ENCODE data around the gene TTC16.

TTC16 gene

DNA sequence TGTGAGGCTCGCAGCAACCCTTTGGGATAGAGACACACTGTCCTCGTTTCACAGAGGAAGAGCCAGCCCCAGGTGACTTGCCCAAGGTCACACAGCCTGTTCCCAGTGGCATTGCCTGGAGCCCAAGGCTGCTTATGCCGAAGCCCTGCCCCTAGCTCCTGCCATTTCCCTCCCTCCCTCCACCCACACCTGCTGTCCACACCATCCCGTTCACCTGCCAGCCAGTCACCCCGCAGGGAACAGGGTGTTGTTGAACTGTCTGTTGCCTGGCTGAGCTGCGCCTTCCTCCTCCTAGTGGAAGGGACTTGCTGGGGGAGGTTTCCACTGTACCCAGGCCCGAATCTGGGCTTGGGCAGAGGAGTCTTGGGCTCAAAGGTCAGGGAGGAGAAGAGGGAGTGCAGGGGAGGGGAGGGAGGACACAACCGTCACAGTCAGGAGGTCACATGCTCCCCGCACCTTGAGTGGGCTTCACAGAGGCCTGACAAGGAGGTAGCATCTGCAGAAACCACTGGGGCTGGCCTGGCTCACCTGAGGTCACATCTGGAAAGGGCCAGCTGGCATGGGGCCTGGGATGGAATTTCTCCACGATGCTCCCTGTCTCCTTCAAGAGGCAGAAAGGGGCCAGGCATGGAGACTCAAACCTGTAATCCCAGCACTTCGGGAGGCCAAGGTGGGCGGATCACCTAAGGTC is 6.3 kb downstream of the TTC16 start:
- no peak for DNase-seq (ENCODE audit: low read depth)

DNA sequence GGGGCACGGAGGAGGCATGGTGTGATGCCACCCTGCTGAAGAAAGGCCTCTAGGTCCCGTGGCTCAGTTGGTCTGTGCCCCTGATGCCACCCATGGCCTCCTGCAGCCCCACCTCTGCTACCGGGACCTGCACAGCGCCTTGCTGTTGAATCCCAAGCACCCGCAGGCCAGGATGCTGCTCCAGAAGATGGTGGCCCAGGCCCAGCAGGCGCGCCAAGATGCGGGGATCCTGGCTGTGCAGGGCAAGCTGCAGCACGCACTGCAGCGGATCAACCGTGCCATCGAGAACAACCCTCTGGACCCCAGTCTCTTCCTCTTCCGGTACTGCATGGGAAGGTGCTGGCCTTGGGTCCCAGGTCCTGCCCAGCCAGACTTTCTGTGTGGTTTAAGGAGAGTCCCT is 7.1 kb downstream of the TTC16 start:
- DNase-seq (ENCODE audit: low read depth): no peak

DNA sequence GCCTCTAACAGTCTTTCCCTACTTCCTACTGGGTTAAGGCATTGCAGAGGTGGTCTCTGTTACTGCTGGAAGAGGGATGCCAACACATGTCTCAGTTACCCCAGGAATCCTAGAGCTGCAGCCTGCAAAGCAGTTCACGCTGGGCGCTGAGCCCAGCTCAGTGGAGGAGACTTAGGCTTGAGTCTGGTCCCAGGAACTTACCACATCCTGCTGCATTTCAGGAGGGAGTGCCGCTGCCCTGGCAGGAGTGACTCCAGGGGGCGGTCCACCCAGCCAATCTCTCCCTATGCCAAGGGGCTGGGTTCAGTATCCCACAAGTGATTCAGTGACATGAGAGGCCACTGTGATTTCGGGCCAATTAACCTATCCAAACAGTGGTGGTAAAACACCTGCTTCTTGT is 7.6 kb downstream of the TTC16 start:
- DNase-seq (ENCODE audit: low read depth): peak; percentile 62

DNA sequence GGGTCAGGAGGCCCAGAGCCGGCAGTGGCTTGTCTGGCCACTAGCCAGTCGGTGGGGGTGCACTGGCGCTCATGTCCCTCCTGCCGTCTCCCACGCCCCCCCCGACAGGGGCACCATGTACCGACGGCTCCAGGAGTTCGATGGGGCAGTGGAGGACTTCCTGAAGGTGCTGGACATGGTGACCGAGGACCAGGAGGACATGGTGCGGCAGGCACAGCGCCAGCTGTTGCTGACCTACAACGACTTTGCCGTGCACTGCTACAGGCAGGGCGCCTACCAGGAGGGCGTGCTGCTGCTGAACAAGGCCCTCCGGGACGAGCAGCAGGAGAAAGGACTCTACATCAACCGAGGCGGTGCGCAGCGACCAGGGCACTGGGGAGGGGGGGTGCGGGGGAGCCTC is 8.1 kb downstream of the TTC16 start:
- no peak for DNase-seq (ENCODE audit: low read depth)

DNA sequence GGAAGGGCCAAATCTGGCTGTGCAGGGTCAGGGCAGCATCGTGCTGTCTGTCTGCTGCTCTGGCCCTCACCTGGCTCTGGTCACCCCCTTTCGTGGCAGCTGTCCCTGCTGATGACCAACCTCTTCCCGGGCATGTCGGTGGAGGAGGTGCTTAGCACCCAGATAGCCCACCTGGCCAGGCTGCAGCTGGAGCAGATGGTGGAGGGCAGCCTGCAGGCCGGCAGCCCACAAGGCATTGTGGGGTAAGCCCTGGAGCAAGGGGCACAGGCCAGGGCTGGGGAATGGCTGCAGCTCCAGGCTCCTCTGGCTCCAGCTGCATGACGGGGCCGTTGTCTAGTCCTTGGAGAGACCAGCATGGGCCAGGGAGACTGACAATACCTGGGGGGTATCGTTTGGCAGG is 11.0 kb downstream of the TTC16 start:
- DNase-seq (ENCODE audit: low read depth): no peak

DNA sequence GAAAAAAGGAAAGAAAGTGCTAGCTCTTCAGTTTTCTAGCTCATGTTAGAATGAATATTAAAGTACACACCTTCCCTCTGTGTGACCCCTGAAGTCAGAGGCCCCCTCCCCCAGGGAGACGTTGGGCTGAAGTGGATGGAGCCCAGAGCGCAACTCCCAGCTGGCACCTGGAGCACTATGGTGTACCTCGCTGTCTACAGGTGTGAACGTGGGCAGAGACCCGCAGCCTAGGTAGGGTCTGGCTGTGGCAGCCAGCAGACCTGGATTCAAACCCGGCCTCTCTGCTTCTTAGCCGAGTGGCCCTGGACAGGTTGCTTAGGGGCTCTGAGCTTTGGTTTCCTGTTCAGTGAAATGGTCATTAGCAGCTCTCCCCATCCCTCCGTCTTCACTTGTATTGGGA is 12.9 kb downstream of the TTC16 start:
- no peak for DNase-seq (ENCODE audit: low read depth)

DNA sequence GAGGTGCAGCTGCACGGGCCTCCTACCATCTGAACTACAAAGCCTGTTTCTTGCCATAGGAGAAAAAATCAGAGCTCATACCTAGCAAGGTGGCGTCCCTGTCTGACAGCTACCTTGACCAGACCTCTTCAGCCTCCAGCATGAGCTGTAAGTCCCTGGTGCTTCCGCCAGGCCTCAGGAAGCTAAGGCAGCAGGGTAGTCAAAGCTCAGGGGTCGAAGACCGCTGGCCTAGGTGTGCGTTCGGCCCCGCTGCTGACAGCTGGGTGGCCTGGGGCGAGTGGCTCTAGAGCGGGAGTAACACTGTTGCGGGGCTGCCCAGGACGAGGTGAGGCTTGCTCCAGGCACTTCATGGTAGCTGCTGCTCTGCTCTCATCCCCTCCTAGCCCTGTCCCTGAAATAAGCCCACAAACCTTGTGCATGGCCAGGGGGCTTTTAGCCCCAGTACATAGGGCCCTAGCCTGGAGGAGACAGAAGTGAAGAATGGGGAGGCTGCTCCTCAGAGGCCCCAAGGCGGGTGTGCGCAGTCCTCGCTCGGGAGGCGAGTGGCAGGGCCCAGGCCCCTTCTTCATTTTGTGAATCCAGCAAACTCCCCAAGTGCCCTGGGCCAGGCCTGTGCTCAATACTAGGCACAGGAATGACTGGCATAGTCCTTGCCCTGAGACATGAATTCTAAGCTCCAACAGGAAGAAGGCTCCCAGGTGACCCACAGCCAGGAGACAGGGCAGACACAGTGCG is 13.8 kb downstream of the TTC16 start:
- no peak for DNase-seq (ENCODE audit: low read depth)

DNA sequence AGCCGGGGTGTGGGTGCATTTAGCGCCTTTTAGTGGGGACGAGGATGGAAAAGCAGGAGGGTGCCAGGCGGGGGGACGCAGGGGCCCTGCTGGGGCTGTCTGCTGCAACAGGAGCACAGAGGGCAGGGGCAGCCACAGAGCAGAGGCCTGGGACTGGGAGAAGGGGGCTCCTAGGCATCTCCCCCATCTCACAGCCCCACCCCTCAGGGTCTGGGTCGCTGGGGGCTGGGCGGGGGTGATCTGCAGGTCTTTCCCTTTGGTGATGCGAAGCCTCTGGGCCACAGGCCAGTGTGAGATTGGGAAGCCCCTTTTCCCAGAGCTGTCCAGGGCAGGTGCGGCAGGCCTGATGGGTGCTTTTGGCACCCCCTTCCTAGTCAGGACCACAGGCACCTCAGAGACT is 14.4 kb downstream of the TTC16 start:
- DNase-seq (ENCODE audit: low read depth): no peak

DNA sequence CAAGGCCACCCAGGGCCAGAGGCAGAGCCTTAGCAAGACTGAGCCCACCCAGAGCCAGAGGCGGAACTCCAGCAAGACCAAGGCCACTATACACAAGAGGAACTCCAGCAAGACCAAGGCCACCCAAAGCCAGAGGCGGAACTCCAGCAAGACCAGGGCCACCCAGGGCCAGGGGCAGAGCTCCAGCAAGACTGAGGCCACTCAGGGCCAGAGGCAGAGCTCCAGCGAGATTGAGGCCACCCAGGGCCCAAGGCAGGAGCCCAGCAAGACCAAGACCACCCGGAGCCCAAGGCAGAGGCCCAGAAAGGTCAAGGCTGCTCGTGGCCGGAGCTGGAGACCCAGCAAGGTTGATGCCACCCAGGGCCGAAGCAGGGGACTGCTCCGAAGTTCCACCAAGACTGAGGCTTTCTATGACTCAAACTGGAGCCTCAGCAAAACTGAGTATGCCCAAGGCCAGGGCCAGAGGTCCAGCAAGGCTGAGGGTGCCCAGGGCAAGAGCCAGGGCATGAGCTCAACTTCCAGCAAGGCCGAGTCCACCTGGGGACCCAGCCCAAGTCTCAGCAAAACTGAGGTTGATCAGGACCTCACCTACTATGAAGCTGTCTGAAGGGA is 15.0 kb downstream of the TTC16 start:
- DNase-seq (ENCODE audit: low read depth): no peak

DNA sequence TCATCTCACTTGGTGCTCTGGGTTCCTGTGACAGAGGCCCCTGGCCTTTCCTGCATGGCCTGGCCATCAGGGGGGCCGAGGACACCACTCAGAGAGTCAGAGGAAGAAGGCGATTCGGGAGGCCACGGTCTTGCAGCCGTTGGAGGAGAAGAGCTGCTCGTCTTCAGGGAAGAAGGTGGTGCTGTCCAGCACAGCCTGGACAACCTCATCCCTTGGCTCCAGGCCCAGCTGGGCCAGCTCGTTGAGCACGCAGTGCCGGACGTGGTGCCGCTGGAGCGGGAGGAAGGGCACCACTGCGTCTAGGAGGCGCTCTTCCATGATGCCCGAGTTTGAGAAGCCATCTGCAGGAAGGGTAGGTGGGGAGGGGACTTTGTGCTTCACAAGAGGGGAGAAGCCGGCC is 16.1 kb downstream of the TTC16 start:
- no peak for DNase-seq (ENCODE audit: low read depth)

DNA sequence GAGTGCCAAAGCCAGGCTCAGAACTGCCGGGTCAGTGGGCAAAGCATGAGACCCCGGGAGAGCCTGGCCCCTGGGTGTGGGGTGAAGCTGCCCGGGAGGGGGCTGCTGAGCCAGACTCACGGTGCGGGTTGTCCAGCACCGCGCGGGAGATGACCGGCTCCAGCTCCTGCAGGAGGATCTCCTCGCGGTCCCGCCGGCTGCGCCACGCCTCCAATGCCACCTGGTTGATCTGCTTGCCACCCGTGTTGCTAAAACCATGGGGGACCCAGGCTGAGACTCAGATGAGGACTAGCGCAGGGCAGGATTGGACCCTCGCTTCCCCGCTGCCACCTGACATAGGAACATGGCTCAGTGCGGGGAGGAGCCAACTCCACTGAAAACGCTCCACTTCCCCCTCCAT is 16.6 kb downstream of the TTC16 start:
- DNase-seq (ENCODE audit: low read depth): no peak

DNA sequence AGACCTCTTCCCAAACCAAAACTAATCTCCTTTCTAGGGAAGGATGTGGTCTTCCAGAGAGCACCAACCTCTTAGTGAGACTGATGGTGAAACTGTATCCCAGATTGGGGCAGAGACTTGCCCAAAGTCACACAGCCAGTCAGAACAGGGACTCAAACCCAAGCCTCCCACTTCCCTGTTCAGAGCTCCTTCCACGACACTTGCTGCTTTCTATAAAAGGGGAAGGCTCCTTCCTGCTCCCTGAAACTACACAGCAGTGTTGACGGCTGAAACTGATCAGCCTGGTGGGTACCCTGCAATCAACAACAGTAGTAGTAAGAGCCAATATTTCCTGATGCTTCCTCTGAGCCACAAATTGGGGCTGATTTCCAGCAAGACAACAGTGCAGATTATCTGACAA is 17.7 kb downstream of the TTC16 start:
- DNase-seq (ENCODE audit: low read depth): no peak

DNA sequence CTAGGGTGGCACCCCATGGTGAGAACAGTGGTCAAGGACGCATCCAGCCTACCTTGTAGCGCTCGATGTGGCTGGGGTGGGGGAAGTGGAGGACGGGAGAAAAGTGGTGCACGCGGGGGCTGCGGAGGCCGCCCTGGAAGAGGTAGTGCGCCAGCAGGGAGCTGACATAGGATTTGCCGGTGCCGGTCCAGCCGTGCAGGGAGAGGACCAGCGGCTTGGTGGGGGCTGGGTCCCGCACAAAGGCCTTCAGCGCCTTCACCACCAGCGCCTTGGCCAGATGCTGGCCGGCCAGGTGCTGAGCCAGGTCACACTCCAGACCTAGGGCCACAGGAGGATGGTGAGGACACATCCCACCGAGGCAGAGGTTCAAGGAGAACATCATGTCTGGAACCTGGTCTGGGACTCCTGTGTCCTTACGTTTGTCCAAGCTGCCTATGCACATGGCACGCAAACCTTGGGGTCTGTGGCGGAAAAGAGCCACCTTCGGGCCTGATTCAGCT is 18.4 kb downstream of the TTC16 start:
- no peak for DNase-seq (ENCODE audit: low read depth)

DNA sequence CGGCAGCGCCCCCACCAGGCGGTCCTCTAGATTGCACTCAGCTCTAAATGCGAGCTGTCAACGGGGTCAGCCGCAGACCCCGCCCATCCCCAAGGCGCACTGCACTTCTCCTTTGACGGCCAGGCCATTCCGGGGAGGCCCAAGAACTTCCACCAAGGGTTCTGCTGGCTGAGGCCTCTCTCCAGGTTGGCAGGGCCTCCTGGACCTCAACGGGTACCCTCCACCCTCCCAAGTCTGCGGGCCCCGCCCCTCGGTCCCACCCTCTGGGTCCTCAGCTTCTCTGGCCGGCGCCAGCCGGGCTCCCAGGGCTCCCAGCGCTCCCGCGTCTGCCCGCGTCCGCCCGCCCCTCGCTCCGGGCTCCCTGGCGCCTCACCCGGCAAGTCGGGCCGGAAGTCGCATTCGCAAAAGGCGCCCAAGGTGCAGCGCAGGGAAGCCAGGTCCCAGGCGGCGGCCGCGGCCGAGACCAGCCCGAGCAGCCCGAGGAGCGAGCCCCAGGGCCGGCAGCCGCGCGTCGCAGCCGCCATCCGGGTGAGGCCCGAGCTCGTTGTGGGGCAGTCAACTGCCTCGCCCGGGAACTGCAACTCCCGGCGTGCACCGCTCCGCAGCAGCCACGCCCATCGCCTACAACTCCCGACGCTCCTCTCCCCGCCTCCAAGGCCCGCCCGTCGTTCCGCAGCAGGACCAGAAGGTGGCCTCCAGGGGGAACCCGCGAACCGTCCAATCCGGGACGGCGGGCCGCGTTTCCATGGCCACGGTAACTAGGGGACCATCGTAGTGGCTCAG is 19.1 kb downstream of the TTC16 start, which contains the start of gene TOR2A:
TSS of gene TOR2A (minus strand) at position 548 of the 783 bp plus-strand sequence. CDS start at position 524, 24 bp downstream.
- peak; percentile 71 for DNase-seq (ENCODE audit: low read depth)

DNA sequence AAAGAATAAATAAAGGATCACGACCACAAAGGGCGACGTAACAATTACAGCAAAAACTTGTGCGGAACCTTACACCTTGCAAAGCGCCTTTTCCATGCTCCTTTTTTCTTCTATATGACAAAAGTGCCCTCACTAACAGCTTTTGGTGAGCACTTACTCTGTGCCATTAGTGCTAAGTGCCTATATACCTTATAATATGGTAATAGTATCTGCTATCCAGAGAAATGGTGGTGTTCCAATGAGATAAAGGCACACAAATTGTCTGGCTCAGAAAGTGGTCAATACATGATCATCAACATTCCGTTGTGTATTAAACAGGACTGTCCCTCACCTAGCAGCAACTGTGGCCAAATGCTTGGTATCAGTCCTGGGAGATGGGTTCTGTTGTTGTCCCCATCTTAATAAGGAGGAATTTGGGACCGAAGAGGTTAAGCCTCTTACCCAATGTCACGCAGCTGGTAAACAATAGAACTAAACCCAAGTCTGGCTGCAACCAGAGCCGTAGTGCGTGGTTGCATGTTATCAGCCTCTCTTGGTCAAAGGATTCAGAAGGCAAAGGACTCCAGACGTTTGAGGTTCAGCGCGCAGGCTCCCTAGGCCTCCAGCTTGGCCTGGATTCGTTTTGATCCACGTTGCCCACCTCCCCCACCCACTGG is 19.8 kb downstream of the TTC16 start:
- no peak for DNase-seq (ENCODE audit: low read depth)

DNA sequence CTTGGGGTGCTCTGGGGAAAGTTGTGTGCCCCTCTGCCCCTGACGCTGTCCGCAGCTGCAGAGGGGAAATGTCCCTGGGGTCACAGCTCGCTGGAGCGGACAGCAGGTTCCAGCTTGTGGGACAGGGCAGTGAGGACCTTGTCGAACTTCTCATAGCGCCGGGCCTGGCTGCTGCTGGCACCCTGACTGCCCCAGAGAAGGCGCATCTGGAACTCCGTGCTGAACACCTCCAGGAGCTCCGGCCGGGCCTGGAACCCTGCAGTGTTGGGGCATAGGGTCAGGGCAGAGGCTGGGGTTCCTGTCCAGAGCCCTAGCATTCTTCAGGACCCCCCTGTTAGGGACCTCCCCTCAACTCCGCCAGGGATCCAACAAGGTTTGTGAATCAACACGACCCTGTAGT is 22.8 kb downstream of the TTC16 start:
- no peak for DNase-seq (ENCODE audit: low read depth)

DNA sequence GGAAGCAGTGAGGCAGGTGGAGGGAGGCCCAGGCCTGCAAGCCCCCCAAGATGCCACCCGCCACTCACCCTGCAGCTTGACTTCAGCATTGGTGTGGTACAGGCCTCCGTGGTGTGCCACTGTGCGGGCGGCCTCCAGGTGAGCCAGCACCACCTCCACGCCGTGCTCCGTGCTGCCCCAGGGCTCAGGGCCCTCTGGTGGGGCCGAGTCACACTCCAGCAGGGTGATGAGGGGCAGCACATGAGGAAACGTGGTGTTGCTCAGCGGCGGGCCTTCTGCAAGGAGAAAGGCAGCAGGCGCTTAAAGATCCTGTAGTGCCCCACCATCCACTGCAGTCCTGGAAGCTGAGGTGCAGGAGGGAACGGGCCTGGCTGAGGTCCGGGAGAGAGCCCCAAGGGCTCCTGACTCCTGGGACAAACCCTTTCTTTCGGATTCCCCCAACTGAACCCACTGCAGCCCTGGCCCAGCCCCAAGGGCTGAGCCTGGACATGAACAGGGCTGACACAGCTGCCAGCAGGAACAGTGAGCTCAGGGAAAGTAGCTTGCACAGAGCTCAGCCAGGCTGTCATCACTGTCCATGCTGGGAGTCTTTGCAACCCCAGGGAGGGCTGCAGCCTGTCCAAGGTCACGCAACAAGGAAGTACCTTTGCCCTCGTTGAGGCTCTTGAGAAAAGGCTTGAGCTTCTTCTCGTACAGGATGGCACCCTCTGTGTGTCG is 23.9 kb downstream of the TTC16 start:
- DNase-seq (ENCODE audit: low read depth): no peak

DNA sequence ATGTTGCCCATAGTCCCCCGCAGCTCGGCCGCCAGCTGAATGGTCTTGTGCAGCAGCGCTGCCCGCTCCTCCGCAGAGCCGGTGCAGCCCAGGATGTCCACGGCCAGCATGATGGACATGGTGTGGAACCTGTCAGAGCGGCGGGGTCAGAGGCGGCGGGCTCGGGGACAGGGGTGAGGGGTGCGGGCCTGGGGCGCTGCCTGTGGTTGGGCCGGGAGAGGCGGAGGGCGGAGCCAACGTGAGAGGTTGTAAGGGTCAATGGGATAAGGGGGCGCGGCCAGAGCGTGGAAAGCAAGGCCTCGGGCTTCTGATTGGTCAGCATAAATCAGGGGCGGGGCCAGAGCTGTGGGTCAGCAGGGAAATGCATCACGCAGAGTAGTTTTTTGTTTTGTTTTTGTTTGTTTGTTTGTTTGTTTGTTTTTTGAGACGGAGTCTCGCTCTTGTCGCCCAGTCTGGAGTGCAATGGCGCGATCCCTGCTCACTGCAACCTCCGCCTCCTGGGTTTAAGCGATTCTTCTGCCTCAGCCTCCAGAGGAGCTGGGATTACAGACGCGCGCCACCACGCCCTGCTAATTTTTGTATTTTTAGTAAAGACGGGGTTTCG is 26.1 kb downstream of the TTC16 start:
- DNase-seq (ENCODE audit: low read depth): no peak

DNA sequence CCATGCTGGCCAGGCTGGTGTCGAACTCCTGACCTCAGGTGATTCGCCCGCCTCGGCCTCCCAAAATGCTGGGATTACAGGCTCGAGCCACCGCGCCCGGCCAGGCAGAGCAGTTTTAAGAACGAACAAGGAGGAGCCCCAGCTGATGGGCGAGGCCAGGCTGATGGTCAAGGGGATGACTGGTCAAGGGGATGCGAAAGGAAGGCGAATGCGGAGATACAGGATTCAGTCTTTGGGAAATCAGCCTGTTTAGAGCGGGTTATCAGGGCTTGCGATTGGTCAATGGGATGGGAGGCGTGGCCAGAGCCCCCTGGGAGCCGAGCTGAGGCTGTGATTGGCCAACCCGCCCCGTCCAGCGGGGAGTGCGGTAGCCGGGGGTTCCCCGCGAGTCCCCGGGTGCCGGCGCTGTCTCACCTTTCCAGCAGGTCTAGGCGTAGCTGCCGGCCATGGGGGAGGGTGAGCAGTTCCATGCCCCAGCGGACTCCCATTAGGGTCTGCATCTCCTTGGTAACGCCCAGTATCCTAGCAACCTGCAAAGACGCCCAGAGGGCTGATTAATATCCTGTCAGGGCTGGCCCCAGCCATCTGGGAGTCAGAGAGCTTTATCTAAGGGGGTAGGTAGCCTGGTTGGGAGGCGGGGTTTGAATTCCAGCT is 26.7 kb downstream of the TTC16 start:
- peak; percentile 46 for DNase-seq (ENCODE audit: low read depth)
